ENCODE data around the gene MSANTD4. TPM values are rescaled to one million over a fixed set of nuclear protein-coding genes. Genes with fewer than 3 reads are reported as not detected.
"Not testable (repeated sequence)": the region's sequence is repeated elsewhere in the genome, so short reads cannot be mapped to it uniquely, and the experiment has no call there.

Gene MSANTD4
- total RNA-seq, 6 experiments from 2014 or later, result 15.6 to 19.7 (median 17.5) TPM

- Mint-ChIP-seq H3K9me3 (no peaks in the 10 kb centered on the region), H3K27me3 (ENCODE audit: insufficient read depth) (no peaks in the 10 kb centered on the region; the same call in 1 of the 2 replicates), H3K4me3 (no peak overlapping the region; the same call in 1 of the 2 replicates), H3K27ac (no peak overlapping the region), H3K4me1 (ENCODE audit: low read depth) (peaks cover 17% of the 10 kb centered on the region), H3K36me3 (ENCODE audit: low read depth) (peaks cover 35% of the 10 kb centered on the region)
- TF ChIP-seq, protein P1, sequence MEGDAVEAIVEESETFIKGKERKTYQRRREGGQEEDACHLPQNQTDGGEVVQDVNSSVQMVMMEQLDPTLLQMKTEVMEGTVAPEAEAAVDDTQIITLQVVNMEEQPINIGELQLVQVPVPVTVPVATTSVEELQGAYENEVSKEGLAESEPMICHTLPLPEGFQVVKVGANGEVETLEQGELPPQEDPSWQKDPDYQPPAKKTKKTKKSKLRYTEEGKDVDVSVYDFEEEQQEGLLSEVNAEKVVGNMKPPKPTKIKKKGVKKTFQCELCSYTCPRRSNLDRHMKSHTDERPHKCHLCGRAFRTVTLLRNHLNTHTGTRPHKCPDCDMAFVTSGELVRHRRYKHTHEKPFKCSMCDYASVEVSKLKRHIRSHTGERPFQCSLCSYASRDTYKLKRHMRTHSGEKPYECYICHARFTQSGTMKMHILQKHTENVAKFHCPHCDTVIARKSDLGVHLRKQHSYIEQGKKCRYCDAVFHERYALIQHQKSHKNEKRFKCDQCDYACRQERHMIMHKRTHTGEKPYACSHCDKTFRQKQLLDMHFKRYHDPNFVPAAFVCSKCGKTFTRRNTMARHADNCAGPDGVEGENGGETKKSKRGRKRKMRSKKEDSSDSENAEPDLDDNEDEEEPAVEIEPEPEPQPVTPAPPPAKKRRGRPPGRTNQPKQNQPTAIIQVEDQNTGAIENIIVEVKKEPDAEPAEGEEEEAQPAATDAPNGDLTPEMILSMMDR (IDR thresholded peaks at IDR 0.05), result no peak
- peak; percentile 9 for DNase-seq
Measured at GRCh38 chr11:106012744-106013143, 9.3 kb downstream of the MSANTD4 start.

- DNase-seq, result no peak
- H3K27ac Mint-ChIP-seq, result no peak overlapping the region
Measured at GRCh38 chr11:106011481-106011880, 10.6 kb downstream of the MSANTD4 start.

DNA sequence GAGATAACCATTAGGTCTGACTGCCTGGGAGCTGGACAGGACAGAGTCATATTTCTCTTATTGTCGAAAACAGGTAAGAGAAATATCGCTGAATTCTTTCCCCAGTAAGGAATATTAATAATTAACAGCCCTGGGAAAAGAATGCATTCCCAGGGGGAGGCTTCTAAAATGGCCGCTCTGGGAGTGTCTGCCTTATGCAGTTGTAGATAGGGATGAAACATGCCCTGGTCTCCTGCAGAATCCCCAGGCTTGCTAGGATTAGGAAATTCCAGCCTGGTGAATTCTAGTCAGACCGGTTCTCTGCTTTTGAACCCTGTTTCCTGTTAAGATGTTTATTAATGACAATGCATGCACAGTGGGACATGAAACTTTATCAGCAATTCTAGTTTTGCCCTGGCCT lies 18.9 kb downstream of the MSANTD4 start:
- not testable (repeated sequence) for H3K4me3 Mint-ChIP-seq; H3K27me3 Mint-ChIP-seq (ENCODE audit: insufficient read depth); H3K27ac Mint-ChIP-seq; H3K4me1 Mint-ChIP-seq (ENCODE audit: low read depth); DNase-seq; H3K9me3 Mint-ChIP-seq
- peaks cover 60% of the 10 kb centered on the region for H3K36me3 Mint-ChIP-seq (ENCODE audit: low read depth)

More at GRCh38 chr11:106011481-106011880, 10.6 kb downstream of the MSANTD4 start:
- TF ChIP-seq, protein P1 (IDR thresholded peaks at IDR 0.05), result no peak
- peaks cover 47% of the 10 kb centered on the region for H3K36me3 Mint-ChIP-seq (ENCODE audit: low read depth)
- H3K9me3 Mint-ChIP-seq, result no peaks in the 10 kb centered on the region
- peaks cover 17% of the 10 kb centered on the region for H3K4me1 Mint-ChIP-seq (ENCODE audit: low read depth)
- no peak overlapping the region for H3K4me3 Mint-ChIP-seq
- H3K27me3 Mint-ChIP-seq (ENCODE audit: insufficient read depth), result no peaks in the 10 kb centered on the region; the same call in 1 of the 2 replicates

GRCh38 chr11:106001304-106002012 lies 20.6 kb downstream of the MSANTD4 start:
- TF ChIP-seq, protein P1 (IDR thresholded peaks at IDR 0.05), result no peak
- no peak for DNase-seq
- H3K36me3 Mint-ChIP-seq (ENCODE audit: low read depth), result peaks cover 50% of the 10 kb centered on the region
- no peaks in the 10 kb centered on the region for H3K27me3 Mint-ChIP-seq (ENCODE audit: insufficient read depth)
- H3K27ac Mint-ChIP-seq, result no peak overlapping the region
- no peak overlapping the region for H3K4me3 Mint-ChIP-seq
- H3K9me3 Mint-ChIP-seq, result peaks cover 5% of the 10 kb centered on the region
- H3K4me1 Mint-ChIP-seq (ENCODE audit: low read depth), result no peaks in the 10 kb centered on the region

DNA sequence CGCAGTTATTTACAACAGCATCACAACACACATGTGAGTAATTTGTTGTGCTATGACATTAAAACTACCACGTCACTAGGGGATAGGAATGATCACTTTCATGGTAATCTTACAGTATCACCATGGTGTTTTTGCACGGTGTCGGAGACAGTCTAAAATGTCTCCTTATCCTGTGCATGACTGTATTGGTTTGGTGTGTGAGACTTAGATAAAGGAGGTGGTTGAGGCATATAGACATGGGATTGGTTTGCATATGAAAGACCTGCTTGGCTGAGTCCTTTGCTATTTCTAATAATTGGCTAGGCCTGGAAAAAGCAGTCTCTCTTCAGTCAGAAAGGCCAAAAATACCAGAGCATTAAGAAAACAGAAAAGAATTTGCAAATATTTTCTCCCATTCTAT lies 30.2 kb downstream of the MSANTD4 start:
- Mint-ChIP-seq H3K4me3 (no peak overlapping the region), H3K27ac (no peak overlapping the region), H3K36me3 (ENCODE audit: low read depth) (peaks cover 5% of the 10 kb centered on the region; the same call in 1 of the 2 replicates), H3K4me1 (ENCODE audit: low read depth) (no peaks in the 10 kb centered on the region), H3K9me3 (no peaks in the 10 kb centered on the region), H3K27me3 (ENCODE audit: insufficient read depth) (no peaks in the 10 kb centered on the region; the same call in 1 of the 2 replicates)
- no peak for DNase-seq
- TF ChIP-seq, protein P1 (IDR thresholded peaks at IDR 0.05), result no peak

GRCh38 chr11:105989124-105989523 lies 32.9 kb downstream of the MSANTD4 start:
- H3K27me3 Mint-ChIP-seq (ENCODE audit: insufficient read depth), result no peaks in the 10 kb centered on the region; the same call in 1 of the 2 replicates
- no peaks in the 10 kb centered on the region for H3K9me3 Mint-ChIP-seq
- no peaks in the 10 kb centered on the region for H3K4me1 Mint-ChIP-seq (ENCODE audit: low read depth)
- DNase-seq, result no peak
- peaks cover 3% of the 10 kb centered on the region; the same call in 1 of the 2 replicates for H3K36me3 Mint-ChIP-seq (ENCODE audit: low read depth)
- TF ChIP-seq, protein P1 (IDR thresholded peaks at IDR 0.05), result no peak
- H3K4me3 Mint-ChIP-seq, result no peak overlapping the region
- no peak overlapping the region for H3K27ac Mint-ChIP-seq

All from HFFc6 (cell line).